GM23248 (cell line): ENCODE measurements around the gene ACER1. TPM values are rescaled to one million over a fixed set of nuclear protein-coding genes. Genes with fewer than 3 reads are reported as not detected.

Experiments used
- DNase-seq: peaks from one replicate; pipeline ENCODE4 v3.0.0-alpha.2; 2015
- H2AFZ ChIP-seq: fragments of 200-600 bp; sonication (generic); 2 replicates; pipeline ENCODE4 v1.6.1; 2016; ENCODE audit warnings: antibody characterized with exemption
- H3F3A ChIP-seq: fragments of 200-600 bp; sonication (generic); 2 replicates; pipeline ENCODE4 v1.6.1; 2016; ENCODE audit warnings: mild to moderate bottlenecking, antibody characterized with exemption, mixed run types; ENCODE audit not compliant: insufficient read depth
- H3K27ac ChIP-seq: fragments of 200-600 bp; sonication (generic); 2 replicates; pipeline ENCODE4 v1.5.1; 2016; ENCODE audit warnings: mild to moderate bottlenecking
- H3K27me3 ChIP-seq: fragments of 200-600 bp; sonication (generic); replicated peaks from 2 replicates; pipeline ENCODE4 v1.6.1; 2016; ENCODE audit warnings: mild to moderate bottlenecking; ENCODE audit not compliant: insufficient read depth
- H3K36me3 ChIP-seq: fragments of 200-600 bp; sonication (generic); 2 replicates; pipeline ENCODE4 v1.6.1; 2016; ENCODE audit warnings: low read depth, mild to moderate bottlenecking
- H3K4me1 ChIP-seq: fragments of 200-600 bp; sonication (generic); 2 replicates; pipeline ENCODE4 v1.6.1; 2016; ENCODE audit warnings: mild to moderate bottlenecking; ENCODE audit not compliant: insufficient read depth
- H3K4me2 ChIP-seq: fragments of 200-600 bp; sonication (generic); one replicate; pipeline ENCODE4 v1.6.1; 2016; ENCODE audit warnings: mild to moderate bottlenecking; ENCODE audit not compliant: unreplicated experiment
- H3K4me3 ChIP-seq: fragments of 200-600 bp; sonication (generic); 2 replicates; pipeline ENCODE4 v1.5.1; 2016; ENCODE audit warnings: mild to moderate bottlenecking
- H3K79me2 ChIP-seq: fragments of 200-600 bp; sonication (generic); 2 replicates; pipeline ENCODE4 v1.6.1; 2016; ENCODE audit warnings: mild to moderate bottlenecking; ENCODE audit not compliant: insufficient read depth
- H3K9ac ChIP-seq: fragments of 200-600 bp; sonication (generic); 2 replicates; pipeline ENCODE4 v1.6.1; 2016; ENCODE audit warnings: mild to moderate bottlenecking
- H3K9me2 ChIP-seq: fragments of 200-600 bp; sonication (generic); 2 replicates; pipeline ENCODE4 v1.6.1; 2016; ENCODE audit warnings: mixed run types, mild to moderate bottlenecking, moderate library complexity; ENCODE audit not compliant: insufficient read depth
- H3K9me3 ChIP-seq: fragments of 200-600 bp; sonication (generic); one replicate; pipeline ENCODE4 v1.6.1; 2017; ENCODE audit warnings: low read depth
- H4K20me1 ChIP-seq: fragments of 200-600 bp; sonication (generic); 2 replicates; pipeline ENCODE4 v1.6.0; 2016; ENCODE audit not compliant: insufficient read depth
- EZH2 ChIP-seq: fragments of 200-600 bp; sonication (generic); IDR thresholded peaks from 2 replicates; pipeline ENCODE4 v1.6.1; 2018; ENCODE audit warnings: antibody characterized with exemption, mild to moderate bottlenecking; ENCODE audit not compliant: insufficient read depth, poor library complexity, severe bottlenecking
- EZH2phosphoT487 ChIP-seq: fragments of 200-600 bp; sonication (generic); IDR thresholded peaks from 2 replicates; pipeline ENCODE4 v1.6.1; 2018; ENCODE audit warnings: antibody characterized with exemption, moderate library complexity, mild to moderate bottlenecking, low read depth; ENCODE audit not compliant: insufficient read depth
- WGBS, 2 experiments: methylation state at CpG; one replicate each; pipeline ENCODE4 v1.1.6; 2015 to 2017; ENCODE audit warnings: low lambda C conversion rate in 2 of 2, low coverage in 1 of 2; ENCODE audit errors: missing lambda C conversion rate in 2 of 2; 5-methylcytosine and 5-hydroxymethylcytosine counted together
- in situ Hi-C: fragments of 300-500 bp; cut with MboI; formaldehyde crosslinking; loops from 2 replicates; pipeline ENCODE4 v1.15.0; 2020
- polyA plus RNA-seq: library from polyadenylated mRNA; unstranded; fragments of >200 nt; fragmentation: Nextera tagmentation; extraction: Ambion mirVana; gene quantifications from 2 replicates; pipeline ENCODE4 v1.2.1, GENCODE V29; 2016
- total RNA-seq: library from RNA; depleted of rRNA; stranded (reverse); fragments of >200 nt; shearing (Covaris generic); gene quantifications from 2 replicates; pipeline ENCODE4 v1.2.3, GENCODE V29; 2014

The ACER1 gene
- total and polyA plus RNA-seq, 2 experiments from 2014 or later, result 0.16 to 0.22 TPM

DNA sequence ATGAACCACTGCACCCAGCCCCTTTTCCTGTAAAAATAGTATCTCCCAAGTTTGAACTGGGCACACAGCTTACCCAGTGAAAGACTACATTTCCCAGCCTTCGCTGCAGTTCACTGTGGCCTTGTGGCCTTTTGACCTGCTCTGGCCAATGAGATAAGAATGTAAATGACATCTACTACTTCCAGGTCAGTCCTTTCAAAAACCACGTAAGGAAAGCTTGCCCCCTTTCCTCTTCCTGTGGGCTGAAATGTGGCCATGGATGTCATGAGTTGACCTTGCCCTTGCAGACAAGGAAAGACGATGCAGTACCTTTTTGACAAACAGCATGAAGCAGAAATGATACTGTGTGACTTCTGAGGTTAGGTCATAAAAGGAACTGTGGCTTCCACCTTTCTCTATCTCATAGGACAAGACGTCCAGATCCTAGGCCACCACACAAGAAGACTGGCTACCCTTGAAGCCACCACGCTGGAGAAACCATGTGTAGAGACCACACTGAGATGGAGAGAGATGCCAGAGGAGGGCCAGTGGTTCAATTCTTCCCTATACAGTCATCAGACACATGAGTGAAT lies 19.9 kb downstream of the ACER1 start:
- Histone ChIP-seq H3K4me2 (no peak overlapping the region), H3K27ac (no peak overlapping the region), H3K36me3 (no peaks in the 10 kb centered on the region), H3K4me1 (no peaks in the 10 kb centered on the region), H3K4me3 (no peak overlapping the region), H3K79me2 (no peaks in the 10 kb centered on the region), H3K27me3 (0 out of 2 replicates have a peak, but pooled peaks cover 8% of the 10 kb centered on the region), H3F3A (no peaks in the 10 kb centered on the region), H3K9me2 (no peaks in the 10 kb centered on the region), H3K9me3 (no peaks in the 10 kb centered on the region), H3K9ac (no peak overlapping the region), H4K20me1 (no peaks in the 10 kb centered on the region), H2AFZ (no peak overlapping the region)
- in situ Hi-C loops, result no loop called here
- no peak for DNase-seq
- 55 to 58% methylated on average over 5 of the region's 5 CpGs for WGBS, 2 experiments
- TF ChIP-seq EZH2phosphoT487, result no peak
- TF ChIP-seq EZH2, result no peak

DNA sequence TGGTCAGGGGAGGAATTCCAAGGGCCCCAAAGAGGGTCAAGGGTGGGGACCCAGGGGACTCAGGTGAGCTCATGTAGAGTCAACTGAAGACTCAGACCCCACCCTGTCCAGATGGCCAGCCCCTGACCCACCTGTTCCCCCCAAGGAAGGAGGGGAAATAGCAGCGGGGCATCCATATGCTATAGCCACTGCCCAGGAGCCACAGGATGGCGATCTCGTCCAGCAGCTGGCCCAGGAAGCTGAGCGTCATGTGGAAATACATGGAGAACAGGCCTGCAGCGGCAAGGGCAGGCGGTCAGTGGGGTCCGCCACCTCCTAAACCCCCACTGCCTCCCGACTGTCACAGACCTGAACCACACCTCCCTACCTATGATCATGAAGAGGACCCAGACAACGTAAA lies 21.4 kb downstream of the ACER1 start:
- H3K4me1 ChIP-seq, result no peaks in the 10 kb centered on the region
- H3K9me2 ChIP-seq, result no peaks in the 10 kb centered on the region
- no peak overlapping the region for H3K27ac ChIP-seq
- H2AFZ ChIP-seq, result no peak overlapping the region
- no peaks in the 10 kb centered on the region for H4K20me1 ChIP-seq
- H3K4me2 ChIP-seq, result no peak overlapping the region
- 47 to 50% methylated on average over 9 of the region's 9 CpGs for WGBS, 2 experiments
- no peak overlapping the region for H3K9ac ChIP-seq
- no peaks in the 10 kb centered on the region for H3K9me3 ChIP-seq
- H3K36me3 ChIP-seq, result no peaks in the 10 kb centered on the region
- in situ Hi-C loops, result no loop called here
- no peaks in the 10 kb centered on the region for H3K79me2 ChIP-seq
- no peaks in the 10 kb centered on the region for H3F3A ChIP-seq
- TF ChIP-seq EZH2phosphoT487, result no peak
- TF ChIP-seq EZH2, result no peak
- DNase-seq, result no peak
- 0 out of 2 replicates have a peak, but pooled peaks cover 8% of the 10 kb centered on the region for H3K27me3 ChIP-seq
- H3K4me3 ChIP-seq, result no peak overlapping the region

DNA sequence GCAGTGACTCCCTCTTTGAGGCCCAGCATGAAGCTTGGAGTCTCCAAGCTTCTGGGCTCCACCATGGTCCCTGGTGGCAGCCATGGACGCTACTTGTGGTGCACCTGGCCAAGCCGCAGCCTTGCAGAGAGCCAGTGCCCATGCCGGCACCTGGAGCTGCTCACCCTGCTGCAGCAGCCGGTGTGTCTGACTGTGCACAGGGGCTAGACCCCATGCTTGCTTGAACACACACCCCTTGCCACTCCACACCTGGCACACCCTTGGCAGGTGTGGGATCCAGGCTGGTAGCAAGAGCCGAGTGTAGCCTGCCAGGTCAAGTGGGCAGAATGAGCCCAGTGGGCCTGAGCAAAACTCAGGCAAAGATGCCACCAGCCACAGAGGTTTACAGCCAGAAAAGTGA lies 35.0 kb downstream of the ACER1 start:
- no peak for DNase-seq
- H3K9me3 ChIP-seq, result no peaks in the 10 kb centered on the region
- H3K79me2 ChIP-seq, result no peaks in the 10 kb centered on the region
- no peaks in the 10 kb centered on the region for H4K20me1 ChIP-seq
- no peaks in the 10 kb centered on the region for H3F3A ChIP-seq
- WGBS, 2 experiments, result 74 to 75% methylated on average over 5 of the region's 5 CpGs
- H3K36me3 ChIP-seq, result no peaks in the 10 kb centered on the region
- no peak overlapping the region for H2AFZ ChIP-seq
- TF ChIP-seq EZH2phosphoT487 (no peak), EZH2 (no peak)
- no peak overlapping the region for H3K9ac ChIP-seq
- H3K27me3 ChIP-seq, result peaks cover 2% of the 10 kb centered on the region; the same call in 1 of the 2 replicates
- H3K4me2 ChIP-seq, result no peak overlapping the region
- no peaks in the 10 kb centered on the region for H3K4me1 ChIP-seq
- in situ Hi-C loops, result no loop called here
- H3K4me3 ChIP-seq, result no peak overlapping the region
- H3K27ac ChIP-seq, result no peak overlapping the region
- no peaks in the 10 kb centered on the region for H3K9me2 ChIP-seq

DNA sequence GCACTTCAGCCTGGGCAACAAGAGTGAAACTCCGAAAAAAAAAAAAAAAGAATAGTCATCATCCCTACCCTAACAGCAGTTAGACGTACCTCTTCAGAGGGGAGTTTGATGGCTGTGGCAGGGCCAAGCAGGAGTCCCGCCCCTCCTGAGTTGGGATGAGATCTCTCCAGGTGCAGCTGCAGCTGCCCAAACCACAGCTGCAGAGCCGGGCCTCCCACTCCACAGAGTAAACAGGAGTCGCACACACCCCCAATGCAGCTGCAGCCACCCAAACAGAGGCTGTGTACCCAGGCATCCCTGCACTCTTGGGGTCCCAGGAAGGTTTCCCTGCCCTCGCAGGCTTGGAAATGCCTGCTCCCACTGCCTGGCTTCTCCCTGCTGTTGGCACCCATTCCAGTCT lies 36.2 kb downstream of the ACER1 start:
- Histone ChIP-seq H3F3A (no peaks in the 10 kb centered on the region), H3K27me3 (no peaks in the 10 kb centered on the region), H3K4me3 (no peak overlapping the region), H4K20me1 (no peaks in the 10 kb centered on the region), H3K79me2 (no peaks in the 10 kb centered on the region), H3K9me2 (no peaks in the 10 kb centered on the region), H3K36me3 (no peaks in the 10 kb centered on the region), H3K9me3 (no peaks in the 10 kb centered on the region), H3K27ac (no peak overlapping the region), H3K4me1 (no peaks in the 10 kb centered on the region), H3K9ac (no peak overlapping the region), H2AFZ (no peak overlapping the region), H3K4me2 (no peak overlapping the region)
- TF ChIP-seq EZH2phosphoT487 (no peak), EZH2 (no peak)
- WGBS, 2 experiments, result 58 to 63% methylated on average over 5 to 6 of the region's 6 CpGs
- in situ Hi-C loops, result no loop called here
- DNase-seq, result no peak
